Endodermal cell (in vitro differentiated cells): ENCODE data around the gene SLC26A8. TPM values are rescaled to one million over a fixed set of nuclear protein-coding genes. Genes with fewer than 3 reads are reported as not detected.

Experiments used
- DNase-seq: peaks from one replicate; pipeline ENCODE4 v3.0.0-alpha.2; 2017
- H3K27ac ChIP-seq: 2 replicates; pipeline ENCODE4 v1.5.1; 2013; ENCODE audit warnings: mild to moderate bottlenecking, low read depth, low read length, moderate library complexity
- H3K27me3 ChIP-seq: 2 replicates; pipeline ENCODE4 v1.6.1; 2013; ENCODE audit warnings: mild to moderate bottlenecking, low read length, moderate library complexity; ENCODE audit not compliant: insufficient read depth, control insufficient read depth, poor library complexity, severe bottlenecking
- H3K36me3 ChIP-seq: 2 replicates; pipeline ENCODE4 v1.7.0; 2013; ENCODE audit warnings: mild to moderate bottlenecking, low read length, moderate library complexity; ENCODE audit not compliant: control insufficient read depth, insufficient read depth
- H3K4me1 ChIP-seq: one replicate; pipeline ENCODE4 v1.7.0; 2013; ENCODE audit warnings: low read length; ENCODE audit not compliant: control insufficient read depth, insufficient read depth
- H3K4me3 ChIP-seq: 2 replicates; pipeline ENCODE4 v1.5.1; 2013; ENCODE audit warnings: mild to moderate bottlenecking, low read length, moderate library complexity
- H3K9ac ChIP-seq: 2 replicates; pipeline ENCODE4 v1.6.1; 2013; ENCODE audit warnings: mild to moderate bottlenecking, low read length, moderate library complexity; ENCODE audit not compliant: poor library complexity, severe bottlenecking; ENCODE audit errors: extremely low read depth
- H3K9me3 ChIP-seq: 2 replicates; pipeline ENCODE4 v1.6.1; 2013; ENCODE audit warnings: mild to moderate bottlenecking, low read length, moderate library complexity; ENCODE audit not compliant: control insufficient read depth
- H3K27ac Mint-ChIP-seq: 2 replicates; pipeline ENCODE4 v1.8.0; 2020; ENCODE audit warnings: mixed read lengths
- H3K27me3 Mint-ChIP-seq: 2 replicates; pipeline ENCODE4 v1.8.0; 2021; ENCODE audit warnings: mild to moderate bottlenecking, mixed read lengths; ENCODE audit not compliant: insufficient read depth
- H3K36me3 Mint-ChIP-seq: 2 replicates; pipeline ENCODE4 v1.8.0; 2020; ENCODE audit warnings: low read depth, mixed read lengths
- H3K4me1 Mint-ChIP-seq: 2 replicates; pipeline ENCODE4 v1.8.0; 2020; ENCODE audit warnings: mixed read lengths
- H3K4me3 Mint-ChIP-seq: 2 replicates; pipeline ENCODE4 v1.8.0; 2020; ENCODE audit warnings: mild to moderate bottlenecking, moderate library complexity, mixed read lengths
- H3K9me3 Mint-ChIP-seq: 2 replicates; pipeline ENCODE4 v1.8.0; 2020; ENCODE audit warnings: mild to moderate bottlenecking, mixed read lengths
- CTCF ChIP-seq: fragments of 200-600 bp; sonication (generic); conservative IDR thresholded peaks from 2 replicates; pipeline ENCODE4 v1.5.0; 2021; ENCODE audit warnings: antibody characterized with exemption, mild to moderate bottlenecking
- WGBS, 2 experiments: methylation state at CpG; one replicate each; pipeline versions ENCODE4 v1.1.5 to v1.1.7; 2013; ENCODE audit warnings: missing lambda C conversion rate in 2 of 2, mixed read lengths in 1 of 2; ENCODE audit not compliant: insufficient coverage in 1 of 2, insufficient read length in 1 of 2; 5-methylcytosine and 5-hydroxymethylcytosine counted together
- total RNA-seq, 2 donors: library from RNA; stranded (reverse); fragmentation: NEBNext Ultra II Directional in 1 of 2; extraction: Animal tissue kit (Norgen Biotek cat#: 25700) in 1 of 2; gene quantifications; 2 replicates in 1 of 2; 3 replicates in 1 of 2; pipeline ENCODE4 v1.2.1, GENCODE V29; 2021

SLC26A8 gene
- total RNA-seq, 2 donors from 2014 or later: not detected

DNA sequence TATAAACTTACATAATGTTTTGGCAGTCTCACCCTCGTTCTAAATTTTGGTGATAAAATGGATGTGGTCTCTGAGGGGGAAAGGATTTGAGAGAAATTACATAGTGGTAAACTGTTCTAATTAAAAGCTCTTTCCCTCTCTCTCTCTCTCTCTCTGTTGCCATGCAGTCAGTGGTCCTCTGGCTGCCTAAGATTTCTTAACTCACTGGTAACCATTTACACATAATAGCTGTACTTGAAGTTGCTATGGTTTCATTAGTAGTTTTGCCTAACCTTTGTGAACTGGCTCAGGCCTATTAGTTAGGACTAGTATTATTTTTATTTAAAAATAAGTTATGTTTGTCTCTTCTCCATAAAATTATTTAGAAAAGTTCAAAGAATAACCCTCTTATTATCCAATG is 45.1 kb upstream of the SLC26A8 start:
- Mint-ChIP-seq H3K27me3 (no peaks in the 10 kb centered on the region), H3K9me3 (no peaks in the 10 kb centered on the region), H3K4me1 (peaks cover 23% of the 10 kb centered on the region), H3K27ac (no peak overlapping the region), H3K36me3 (peaks cover 5% of the 10 kb centered on the region), H3K4me3 (no peak overlapping the region)
- Histone ChIP-seq H3K4me1 (no peaks in the 10 kb centered on the region), H3K9me3 (no peaks in the 10 kb centered on the region), H3K36me3 (no peaks in the 10 kb centered on the region), H3K4me3 (no peak overlapping the region), H3K27ac (no peak overlapping the region), H3K27me3 (no peaks in the 10 kb centered on the region), H3K9ac (no peak overlapping the region)
- WGBS, 2 experiments: no CpG with 5 or more reads among the region's 1 CpG
- no peak for DNase-seq
- no peak for TF ChIP-seq CTCF

GRCh38 chr6:36068586-36068985 is 44.1 kb upstream of the SLC26A8 start:
- TF ChIP-seq CTCF: no peak
- H3K9ac ChIP-seq: no peak overlapping the region
- Mint-ChIP-seq H3K9me3 (no peaks in the 10 kb centered on the region), H3K27me3 (no peaks in the 10 kb centered on the region), H3K4me1 (peaks cover 26% of the 10 kb centered on the region), H3K36me3 (peaks cover 1% of the 10 kb centered on the region), H3K27ac (no peak overlapping the region), H3K4me3 (no peak overlapping the region)
- no peak for DNase-seq
- H3K27ac ChIP-seq: no peak overlapping the region
- H3K4me3 ChIP-seq: no peak overlapping the region
- 88 to 100% methylated on average over 2 to 3 of the region's 3 CpGs for WGBS, 2 experiments
- no peaks in the 10 kb centered on the region for H3K27me3 ChIP-seq
- no peaks in the 10 kb centered on the region for H3K4me1 ChIP-seq
- no peaks in the 10 kb centered on the region for H3K36me3 ChIP-seq
- no peaks in the 10 kb centered on the region for H3K9me3 ChIP-seq

GRCh38 chr6:36068012-36068392 is 43.6 kb upstream of the SLC26A8 start:
- Histone ChIP-seq H3K27me3 (no peaks in the 10 kb centered on the region), H3K36me3 (peaks cover under 1% of the 10 kb centered on the region), H3K9me3 (no peaks in the 10 kb centered on the region), H3K9ac (no peak overlapping the region), H3K4me3 (no peak overlapping the region), H3K27ac (no peak overlapping the region), H3K4me1 (no peaks in the 10 kb centered on the region)
- Mint-ChIP-seq H3K36me3 (no peaks in the 10 kb centered on the region), H3K27me3 (no peaks in the 10 kb centered on the region), H3K27ac (no peak overlapping the region), H3K4me1 (peaks cover 25% of the 10 kb centered on the region), H3K4me3 (no peak overlapping the region), H3K9me3 (no peaks in the 10 kb centered on the region)
- no peak for TF ChIP-seq CTCF
- DNase-seq: no peak
